GM10266 (cell line): ENCODE results near the gene TMEM115.

Experiments used
- DNase-seq: peaks from one replicate; pipeline ENCODE4 v3.0.0; 2012; ENCODE audit errors: extremely low spot score
- CTCF ChIP-seq: IDR thresholded peaks from 2 replicates; pipeline ENCODE4 v1.5.1; 2012; ENCODE audit warnings: mild to moderate bottlenecking, low read depth; ENCODE audit not compliant: control insufficient read depth, insufficient read depth; ENCODE audit errors: missing control alignments

The TMEM115 gene

DNA sequence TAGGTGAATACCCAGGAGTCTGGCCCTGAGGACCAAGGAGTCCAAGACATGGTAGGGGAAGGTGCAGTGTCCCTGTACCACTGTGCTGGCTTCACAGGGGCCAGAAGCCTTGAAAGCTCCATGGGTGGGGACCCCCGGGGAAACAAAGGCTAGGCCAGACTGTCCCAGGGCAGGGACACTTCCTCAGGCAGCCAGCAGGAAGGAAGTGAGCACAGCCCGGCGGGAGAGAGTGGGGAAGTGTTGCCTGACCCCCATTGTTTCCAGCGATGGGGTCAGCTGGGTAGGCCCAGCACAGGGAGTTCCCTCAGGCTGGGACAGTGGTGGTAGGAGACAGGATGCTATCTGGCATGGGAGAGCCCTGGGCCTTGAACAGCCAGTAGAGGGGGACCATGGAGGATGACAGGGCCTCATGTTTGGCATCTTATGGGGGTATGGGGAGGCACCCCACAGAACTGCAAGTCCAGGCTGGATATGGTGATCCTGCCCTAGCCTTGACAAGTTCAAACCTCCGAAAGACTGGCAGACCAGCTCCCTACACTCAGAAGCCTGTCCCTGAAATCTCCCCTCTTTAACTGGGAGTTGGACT is 35.6 kb downstream of the TMEM115 start:
- TF ChIP-seq CTCF, result no peak

GRCh38 chr3:50323092-50323600 is 36.2 kb downstream of the TMEM115 start:
- DNase-seq, result no peak
- TF ChIP-seq CTCF, result no peak

More for the DNA sequence above, 35.6 kb downstream of the TMEM115 start:
- no peak for DNase-seq

DNA sequence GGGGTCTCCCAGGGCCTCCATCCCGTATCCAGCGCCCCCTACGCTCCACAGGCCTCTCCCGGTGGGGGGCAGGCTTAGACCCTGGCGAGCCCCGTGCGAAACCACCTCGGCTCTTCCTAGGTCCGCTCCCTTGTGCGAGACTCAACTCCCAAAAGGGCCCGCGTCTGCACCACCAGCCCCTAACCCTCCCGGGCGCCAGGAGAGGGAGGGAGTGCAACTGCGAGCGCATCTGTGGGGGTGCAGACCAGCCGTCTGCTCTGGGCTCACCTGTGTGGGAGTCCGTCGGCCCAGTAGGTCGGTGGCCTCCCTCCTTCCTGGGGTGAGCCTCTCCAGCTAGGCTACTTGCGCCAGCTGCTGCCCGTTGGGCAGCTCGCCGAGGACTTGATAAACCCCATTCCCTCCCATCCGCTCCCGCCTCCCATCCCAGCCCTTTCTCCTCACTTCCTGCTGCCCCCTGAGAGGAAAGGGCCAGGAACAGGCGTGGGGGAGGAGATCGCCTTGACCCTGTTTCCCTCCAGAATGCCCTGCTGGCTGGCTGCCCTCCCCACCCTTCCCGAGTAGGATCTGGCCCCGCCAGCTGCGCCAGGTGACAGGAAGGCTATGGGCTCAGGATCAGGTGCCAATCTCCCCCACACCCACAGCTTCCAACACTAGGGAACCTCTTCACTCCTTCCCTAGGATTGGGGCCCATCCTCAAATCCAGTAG is 36.8 kb downstream of the TMEM115 start, which contains the start of gene HYAL2:
HYAL2 (minus strand) TSS at position 360 of the 706 bp plus-strand sequence. CDS start 2,256 bp downstream, outside the sequence.
- no peak for DNase-seq
- TF ChIP-seq CTCF, result no peak

DNA sequence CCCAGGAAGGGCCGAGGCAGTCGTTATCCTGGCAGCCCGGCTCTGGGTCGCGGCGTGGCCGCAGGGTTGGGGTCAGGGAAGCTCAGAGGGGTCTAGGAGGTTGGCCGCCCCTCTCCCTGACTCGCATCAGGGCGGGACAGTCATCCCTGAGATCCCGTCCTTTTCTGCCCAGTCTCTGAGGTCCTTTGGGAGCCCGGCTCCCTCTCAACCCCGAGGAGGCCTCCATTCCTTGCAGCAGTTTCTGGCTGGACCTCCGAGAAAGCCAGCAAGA is 37.3 kb downstream of the TMEM115 start:
- DNase-seq, result no peak
- TF ChIP-seq CTCF, result no peak

DNA sequence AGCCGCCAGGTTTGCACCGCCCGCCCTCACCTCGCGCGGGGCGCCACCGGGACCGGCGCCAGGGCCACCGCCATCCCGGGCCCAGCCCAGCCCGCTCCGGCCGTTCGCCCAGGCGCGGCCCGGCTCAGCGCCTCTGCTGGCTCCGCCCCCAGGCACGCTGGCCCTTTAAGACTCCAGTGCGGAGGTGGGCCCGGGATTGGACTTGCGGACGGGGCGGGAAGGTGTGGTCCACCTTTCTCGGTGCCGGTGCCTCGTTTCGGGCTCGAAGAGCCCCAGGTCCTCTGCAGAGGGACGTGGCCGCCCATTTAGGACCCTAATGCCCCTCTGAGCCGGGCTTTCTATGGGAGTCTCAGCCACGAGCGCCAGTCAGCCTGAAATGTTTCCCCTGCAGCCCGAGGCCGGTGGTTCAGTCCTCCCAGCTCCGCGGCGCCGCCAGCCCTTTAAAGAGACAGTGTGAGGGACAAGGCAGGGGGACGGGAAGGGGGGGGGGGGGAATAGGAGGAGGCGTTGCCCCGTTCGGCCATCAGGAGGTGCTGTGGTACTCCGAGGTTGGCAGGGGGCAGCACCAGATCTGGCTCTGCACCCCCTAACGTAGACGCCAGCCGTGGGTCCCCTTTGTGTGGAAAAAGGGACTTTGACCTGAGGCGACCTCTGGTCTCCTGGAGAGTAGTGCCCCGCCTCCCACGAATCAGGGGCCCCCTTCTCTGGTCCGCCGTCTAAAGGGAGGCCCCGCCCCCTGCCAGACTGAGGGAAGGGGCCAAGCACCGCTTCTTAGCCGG is 37.8 kb downstream of the TMEM115 start:
- peak; percentile 51 for TF ChIP-seq CTCF
- DNase-seq, result peak; percentile 94

- DNase-seq, result peak; percentile 90
- no peak for TF ChIP-seq CTCF
Measured at GRCh38 chr3:50320853-50321335, 38.4 kb downstream of the TMEM115 start.
